Caco-2 (cell line): ENCODE data around the gene C21orf58. TPM values are rescaled to one million over a fixed set of nuclear protein-coding genes. Genes with fewer than 3 reads are reported as not detected.

Source experiments
- BruUV-seq: library from RNA; stranded (reverse); fragments of 400-500 nt; replicated peaks from 2 replicates; lab custom pipeline; 2021; lab: Mats Ljungman, UMichigan
- CTCF ChIA-PET: fragments of 300-600 bp; sonication (Branson Sonifier 250); formaldehyde crosslinking; loops from one replicate; lab custom pipeline; 2022; ENCODE audit warnings: antibody characterized with exemption; lab: Charles Lee
- POLR2A ChIA-PET: fragments of 300-600 bp; sonication (Branson Sonifier 250); formaldehyde crosslinking; loops from one replicate; lab custom pipeline; 2022; ENCODE audit warnings: antibody characterized with exemption; lab: Charles Lee
- DNase-seq, 2 experiments: peaks; one replicate each; pipeline versions ENCODE4 v3.0.0 to v3.0.0-alpha.2; 2020 to 2022
- H3K27me3 ChIP-seq: replicated peaks from 2 replicates; pipeline ENCODE4 v1.6.0; 2011; ENCODE audit warnings: low read length; ENCODE audit not compliant: control insufficient read depth, insufficient read depth
- H3K36me3 ChIP-seq: 2 replicates; pipeline ENCODE4 v1.5.1; 2011; ENCODE audit warnings: low read length; ENCODE audit not compliant: control insufficient read depth, insufficient read depth
- H3K4me1 ChIP-seq: fragments of 250-450 bp; sonication (Bioruptor Pico); 2 replicates; pipeline ENCODE4 v1.5.1; 2020; ENCODE audit warnings: mild to moderate bottlenecking
- H3K4me3 ChIP-seq: 2 replicates; pipeline ENCODE4 v1.5.1; 2011; ENCODE audit warnings: low read depth, mild to moderate bottlenecking, control low read depth, low read length
- H3K9me3 ChIP-seq: fragments of 250-450 bp; sonication (Bioruptor Pico); 2 replicates; pipeline ENCODE4 v1.5.1; 2020; ENCODE audit warnings: mild to moderate bottlenecking, moderate library complexity
- H3K27ac Mint-ChIP-seq: one replicate; pipeline ENCODE4 v1.8.0; 2022; ENCODE audit warnings: mixed read lengths; ENCODE audit not compliant: unreplicated experiment
- H3K27me3 Mint-ChIP-seq: one replicate; pipeline ENCODE4 v1.8.0; 2022; ENCODE audit warnings: mixed read lengths; ENCODE audit not compliant: insufficient read depth, unreplicated experiment
- H3K36me3 Mint-ChIP-seq: one replicate; pipeline ENCODE4 v1.8.0; 2022; ENCODE audit warnings: mild to moderate bottlenecking, mixed read lengths; ENCODE audit not compliant: insufficient read depth, unreplicated experiment
- H3K4me1 Mint-ChIP-seq: one replicate; pipeline ENCODE4 v1.8.0; 2022; ENCODE audit warnings: low read depth, mixed read lengths; ENCODE audit not compliant: unreplicated experiment
- H3K4me3 Mint-ChIP-seq: one replicate; pipeline ENCODE4 v1.8.0; 2022; ENCODE audit warnings: mild to moderate bottlenecking, moderate library complexity, mixed read lengths; ENCODE audit not compliant: unreplicated experiment
- H3K9me3 Mint-ChIP-seq: one replicate; pipeline ENCODE4 v1.8.0; 2022; ENCODE audit warnings: mixed read lengths; ENCODE audit not compliant: unreplicated experiment
- intact Hi-C: fragments of 100-400 bp; cut with micrococcal nuclease; formaldehyde crosslinking; loops from one replicate; pipeline ENCODE4 v1.10.0; 2022; ENCODE audit not compliant: unreplicated experiment
- total RNA-seq: library from RNA; stranded (reverse); gene quantifications from 2 replicates; pipeline ENCODE4 v1.2.3, GENCODE V29; 2022
- TF ChIP-seq, protein P1 (sequence below), 2 experiments: fragments of 200-600 bp in 1 of 2; IDR thresholded peaks; 1 replicate in 1 of 2; 2 replicates in 1 of 2; pipeline versions ENCODE4 v1.5.1 to v1.8.0; 2011 to 2022; ENCODE audit warnings: antibody characterized with exemption in 1 of 2, control low read depth in 1 of 2, inconsistent platforms in 1 of 2, low read depth in 1 of 2, low read length in 1 of 2, mild to moderate bottlenecking in 1 of 2, moderate library complexity in 1 of 2; ENCODE audit not compliant: insufficient read depth in 1 of 2, severe bottlenecking in 1 of 2, unreplicated experiment in 1 of 2

Gene C21orf58
- total RNA-seq, 1 experiment from 2014 or later: 17.7 TPM

DNA sequence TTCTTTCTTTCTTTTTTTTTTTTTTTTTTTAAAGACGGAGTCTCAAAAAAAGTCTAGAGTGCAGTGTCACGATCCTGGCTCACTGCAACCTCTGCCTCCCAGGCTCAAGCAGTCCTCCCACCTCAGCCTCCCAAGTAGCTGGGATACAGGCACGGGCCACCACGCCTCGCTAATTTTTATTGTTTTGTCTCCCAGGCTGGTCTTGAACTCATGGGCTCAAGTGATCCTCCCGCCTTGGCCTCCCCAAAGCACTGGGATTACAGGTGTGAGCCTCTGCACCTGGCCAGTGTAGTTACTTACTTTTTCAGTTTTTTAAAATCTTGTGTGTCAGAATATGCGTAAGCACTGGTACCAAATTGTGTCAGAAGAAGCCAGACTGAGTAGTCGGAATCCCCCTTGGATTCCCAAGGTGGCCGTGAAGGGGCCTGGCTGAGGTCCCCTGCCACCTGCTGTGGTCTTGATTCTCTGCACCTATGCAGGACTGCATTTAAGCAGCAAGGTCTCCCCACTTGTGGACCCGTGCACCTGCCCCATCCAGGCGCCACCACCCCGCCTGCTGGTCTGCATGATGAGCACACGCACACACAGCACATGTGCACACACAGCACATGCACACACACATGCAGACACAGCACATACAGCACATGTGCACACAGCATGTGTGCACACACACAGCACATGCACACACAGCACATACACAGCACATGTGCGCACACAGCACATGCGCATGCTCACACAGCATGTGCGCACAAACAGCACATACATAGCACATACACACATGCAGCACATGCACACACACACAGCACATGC is 47.7 kb upstream of the C21orf58 start:
- H3K4me3 ChIP-seq: no peak overlapping the region
- Mint-ChIP-seq H3K27me3 (no peaks in the 10 kb centered on the region), H3K27ac (no peak overlapping the region), H3K9me3 (no peaks in the 10 kb centered on the region), H3K36me3 (peaks cover 39% of the 10 kb centered on the region), H3K4me1 (no peaks in the 10 kb centered on the region), H3K4me3 (no peak overlapping the region)
- TF ChIP-seq, protein P1, sequence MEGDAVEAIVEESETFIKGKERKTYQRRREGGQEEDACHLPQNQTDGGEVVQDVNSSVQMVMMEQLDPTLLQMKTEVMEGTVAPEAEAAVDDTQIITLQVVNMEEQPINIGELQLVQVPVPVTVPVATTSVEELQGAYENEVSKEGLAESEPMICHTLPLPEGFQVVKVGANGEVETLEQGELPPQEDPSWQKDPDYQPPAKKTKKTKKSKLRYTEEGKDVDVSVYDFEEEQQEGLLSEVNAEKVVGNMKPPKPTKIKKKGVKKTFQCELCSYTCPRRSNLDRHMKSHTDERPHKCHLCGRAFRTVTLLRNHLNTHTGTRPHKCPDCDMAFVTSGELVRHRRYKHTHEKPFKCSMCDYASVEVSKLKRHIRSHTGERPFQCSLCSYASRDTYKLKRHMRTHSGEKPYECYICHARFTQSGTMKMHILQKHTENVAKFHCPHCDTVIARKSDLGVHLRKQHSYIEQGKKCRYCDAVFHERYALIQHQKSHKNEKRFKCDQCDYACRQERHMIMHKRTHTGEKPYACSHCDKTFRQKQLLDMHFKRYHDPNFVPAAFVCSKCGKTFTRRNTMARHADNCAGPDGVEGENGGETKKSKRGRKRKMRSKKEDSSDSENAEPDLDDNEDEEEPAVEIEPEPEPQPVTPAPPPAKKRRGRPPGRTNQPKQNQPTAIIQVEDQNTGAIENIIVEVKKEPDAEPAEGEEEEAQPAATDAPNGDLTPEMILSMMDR (IDR thresholded peaks at IDR 0.05; ENCODE audit: insufficient read depth in 1 of 2, low read depth in 1 of 2, low read length in 1 of 2, severe bottlenecking in 1 of 2, unreplicated experiment in 1 of 2): no peak
- ChIA-PET CTCF (no interaction called here), POLR2A (no interaction called here)
- no peaks in the 10 kb centered on the region for H3K9me3 ChIP-seq
- no peak for DNase-seq
- no peaks in the 10 kb centered on the region for H3K27me3 ChIP-seq
- H3K4me1 ChIP-seq: no peaks in the 10 kb centered on the region
- BruUV-seq: no TSS peak
- intact Hi-C loops: no loop called here
- H3K36me3 ChIP-seq: peaks cover 3% of the 10 kb centered on the region; the same call in 1 of the 2 replicates

DNA sequence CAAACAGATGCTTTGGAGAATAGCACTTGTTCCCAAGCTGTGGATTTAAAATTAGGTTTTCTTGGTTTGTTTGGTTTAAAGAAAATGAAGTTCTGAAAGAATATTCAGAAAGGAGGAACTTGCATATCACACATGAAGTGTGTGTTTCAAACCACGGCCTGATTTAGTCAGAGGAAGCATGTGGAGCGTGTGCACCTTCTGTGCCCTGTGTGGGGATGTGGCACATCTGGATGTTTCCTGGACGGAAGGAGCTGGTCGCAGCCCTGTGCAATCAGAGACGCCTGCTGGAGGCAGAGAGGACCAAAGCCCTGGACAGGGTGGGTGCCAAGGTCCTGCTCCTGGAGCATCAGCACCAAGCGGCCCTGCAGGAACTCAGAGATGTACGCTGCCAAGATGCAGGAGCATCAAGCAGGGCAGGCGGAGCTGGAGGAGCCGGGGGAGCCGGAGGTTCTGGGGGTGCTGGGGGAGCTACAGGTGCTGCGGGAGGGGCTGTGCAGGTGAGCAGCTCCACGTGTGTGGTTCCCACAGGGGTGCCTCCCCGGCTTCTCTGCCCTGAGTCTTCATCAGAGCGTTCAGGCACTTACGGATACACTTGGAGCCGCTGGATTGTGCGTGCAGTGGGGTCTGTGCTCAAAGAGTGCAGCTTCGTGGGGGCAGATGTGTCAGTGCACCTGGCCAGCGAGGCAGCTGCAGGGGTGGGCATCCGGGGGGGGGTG is 46.0 kb upstream of the C21orf58 start:
- no TSS peak for BruUV-seq
- Histone ChIP-seq H3K27me3 (no peaks in the 10 kb centered on the region), H3K9me3 (no peaks in the 10 kb centered on the region), H3K36me3 (peaks cover 4% of the 10 kb centered on the region), H3K4me3 (no peak overlapping the region), H3K4me1 (no peaks in the 10 kb centered on the region)
- Mint-ChIP-seq H3K4me1 (no peaks in the 10 kb centered on the region), H3K9me3 (no peaks in the 10 kb centered on the region), H3K36me3 (peaks cover 54% of the 10 kb centered on the region), H3K27me3 (no peaks in the 10 kb centered on the region), H3K27ac (no peak overlapping the region), H3K4me3 (no peak overlapping the region)
- intact Hi-C loops: no loop called here
- ChIA-PET POLR2A (no interaction called here), CTCF (no interaction called here)
- no peak for DNase-seq
- TF ChIP-seq, protein P1 (IDR thresholded peaks at IDR 0.05; ENCODE audit: insufficient read depth in 1 of 2, low read depth in 1 of 2, low read length in 1 of 2, severe bottlenecking in 1 of 2, unreplicated experiment in 1 of 2): no peak

DNA sequence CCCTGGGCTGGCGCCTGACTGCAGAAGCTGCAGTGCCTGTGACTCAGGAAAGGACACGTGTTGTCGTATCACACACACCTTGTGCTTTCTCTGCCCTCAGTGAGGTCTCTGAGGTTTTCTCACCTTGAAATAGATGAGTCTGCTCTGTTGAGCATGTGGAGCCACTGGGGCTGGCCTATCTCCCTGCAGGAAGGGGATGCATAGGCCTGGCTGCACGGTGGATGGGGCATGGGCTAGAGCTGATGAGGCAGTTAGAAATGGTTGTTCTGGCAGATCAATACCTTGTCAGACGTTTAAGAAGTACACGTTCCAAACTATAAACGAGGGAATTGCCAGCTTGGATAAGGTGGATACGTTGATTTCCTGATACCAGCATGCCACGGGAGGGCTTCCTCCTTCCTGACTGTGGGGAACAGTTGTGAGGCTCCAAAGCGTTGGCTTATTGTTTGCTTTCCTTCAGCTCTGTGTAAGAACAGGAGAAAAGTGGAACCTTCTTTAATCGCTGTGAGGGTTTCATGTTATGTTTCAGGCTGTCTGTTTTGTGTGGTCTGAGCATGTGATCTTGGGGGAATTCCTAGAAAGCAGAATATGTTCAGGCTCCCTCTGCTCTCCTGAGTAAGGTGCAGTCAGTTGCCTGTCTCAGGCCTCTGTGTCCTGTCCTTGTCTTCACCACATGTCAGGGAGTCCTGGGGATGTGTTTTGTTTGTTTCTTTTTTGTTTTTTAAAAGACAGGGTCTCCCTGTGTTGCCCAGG is 45.0 kb upstream of the C21orf58 start:
- POLR2A ChIA-PET: no interaction called here
- Histone ChIP-seq H3K9me3 (no peaks in the 10 kb centered on the region), H3K4me3 (no peak overlapping the region), H3K36me3 (peaks cover 5% of the 10 kb centered on the region), H3K27me3 (no peaks in the 10 kb centered on the region), H3K4me1 (no peaks in the 10 kb centered on the region)
- CTCF ChIA-PET: no interaction called here
- Mint-ChIP-seq H3K36me3 (peaks cover 59% of the 10 kb centered on the region), H3K4me3 (no peak overlapping the region), H3K4me1 (no peaks in the 10 kb centered on the region), H3K27ac (no peak overlapping the region), H3K9me3 (no peaks in the 10 kb centered on the region), H3K27me3 (no peaks in the 10 kb centered on the region)
- intact Hi-C loops: no loop called here
- TF ChIP-seq, protein P1 (IDR thresholded peaks at IDR 0.05; ENCODE audit: insufficient read depth in 1 of 2, low read depth in 1 of 2, low read length in 1 of 2, severe bottlenecking in 1 of 2, unreplicated experiment in 1 of 2): no peak
- DNase-seq: no peak
- BruUV-seq: no TSS peak
